Gastroesophageal sphincter (tissue), 4 donors: ENCODE measurements around the gene IRF5. TPM values are rescaled to one million over a fixed set of nuclear protein-coding genes. Genes with fewer than 3 reads are reported as not detected.

Experiments
- ATAC-seq: fragments of 150-250 bp; one replicate; pipeline ENCODE4 v1.9.1; 2016; ENCODE audit warnings: mild to moderate bottlenecking, moderate library complexity
- H3K27ac ChIP-seq, 4 donors: fragments of 200-600 bp; sonication (generic) in 3 of 4; 1 replicate in 3 of 4; 2 replicates in 1 of 4; pipeline ENCODE4 v1.5.1; 2016 to 2019
- H3K27me3 ChIP-seq: fragments of 200-600 bp; sonication (generic); one replicate; pipeline ENCODE4 v1.5.1; 2019
- H3K36me3 ChIP-seq, 2 donors: fragments of 200-600 bp; sonication (generic); one replicate each; pipeline ENCODE4 v1.5.1; 2019; ENCODE audit warnings: control low read depth in 1 of 2
- H3K4me1 ChIP-seq, 3 donors: fragments of 200-600 bp; sonication (generic); 1 replicate in 2 of 3; 2 replicates in 1 of 3; pipeline ENCODE4 v1.5.1; 2016 to 2019; ENCODE audit warnings: control low read depth in 2 of 3
- H3K4me3 ChIP-seq, 2 donors: fragments of 200-600 bp; sonication (generic); one replicate each; pipeline ENCODE4 v1.5.1; 2019; ENCODE audit warnings: mild to moderate bottlenecking in 1 of 2, moderate library complexity in 1 of 2
- H3K9me3 ChIP-seq, 3 donors: fragments of 200-600 bp; sonication (generic); one replicate each; pipeline ENCODE4 v1.5.1; 2017 to 2019; ENCODE audit warnings: control low read depth in 2 of 3
- EP300 ChIP-seq: sonication (generic); formaldehyde crosslinking; IDR thresholded peaks from one replicate; pipeline ENCODE4 v1.6.1; 2017; ENCODE audit warnings: antibody characterized with exemption, mild to moderate bottlenecking
- POLR2A ChIP-seq, 2 donors: fragments of 450-650 bp; IDR thresholded peaks; one replicate each; pipeline ENCODE4 v1.6.1; 2017; ENCODE audit warnings: antibody characterized with exemption in 2 of 2, mild to moderate bottlenecking in 2 of 2, moderate library complexity in 1 of 2
- POLR2AphosphoS5 ChIP-seq: sonication (generic); formaldehyde crosslinking; IDR thresholded peaks from one replicate; pipeline ENCODE4 v1.6.1; 2017; ENCODE audit warnings: antibody characterized with exemption
- WGBS, 2 donors: methylation state at CpG; one replicate each; pipeline ENCODE4 v1.1.5; 2018; ENCODE audit warnings: low coverage in 1 of 2; 5-methylcytosine and 5-hydroxymethylcytosine counted together
- total RNA-seq, 4 donors: library from RNA; depleted of rRNA; stranded (reverse); fragments of >200 nt; gene quantifications; one replicate each; pipeline ENCODE4 v1.1.0, GENCODE V29; 2016
- TF ChIP-seq, protein P1 (sequence below), 4 experiments: fragments of 200-600 bp in 2 of 4; fragments of 450-650 bp in 2 of 4; sonication (generic) in 1 of 4; IDR thresholded peaks; one replicate each; pipeline ENCODE4 v1.5.1; 2017 to 2019; ENCODE audit warnings: antibody characterized with exemption in 4 of 4, mild to moderate bottlenecking in 2 of 4, moderate library complexity in 2 of 4

Gene IRF5
- total RNA-seq, 4 donors from 2014 or later, result 6.6 to 10.1 (median 8.2) TPM

DNA sequence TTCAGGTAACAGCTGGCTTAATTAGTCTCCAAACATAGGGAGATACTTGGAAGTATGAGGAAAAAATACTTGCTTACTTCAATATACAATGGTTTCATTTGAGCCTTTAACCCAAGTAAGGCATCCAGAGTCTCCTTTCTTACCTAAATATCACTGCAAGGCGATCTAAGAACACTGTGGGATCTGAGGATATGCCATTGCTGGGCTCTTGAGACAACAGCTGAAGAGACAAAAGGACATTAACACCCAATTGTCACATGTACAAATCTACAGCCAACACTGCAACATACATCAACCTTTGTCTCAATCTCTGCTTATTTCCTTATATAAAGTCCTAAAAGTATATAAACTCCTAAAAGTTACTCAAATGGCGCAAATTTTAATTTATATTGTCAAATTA is 44.4 kb downstream of the IRF5 start:
- Histone ChIP-seq H3K4me1 (no peaks in the 10 kb centered on the region), H3K9me3 (no peaks in the 10 kb centered on the region), H3K27me3 (no peaks in the 10 kb centered on the region), H3K36me3 (peaks cover 3 to 100% of the 10 kb centered on the region in 2 donors), H3K4me3 (no peak overlapping the region), H3K27ac (no peak overlapping the region)
- TF ChIP-seq POLR2A (IDR thresholded peaks at IDR 0.05), result no peak
- TF ChIP-seq, protein P1, sequence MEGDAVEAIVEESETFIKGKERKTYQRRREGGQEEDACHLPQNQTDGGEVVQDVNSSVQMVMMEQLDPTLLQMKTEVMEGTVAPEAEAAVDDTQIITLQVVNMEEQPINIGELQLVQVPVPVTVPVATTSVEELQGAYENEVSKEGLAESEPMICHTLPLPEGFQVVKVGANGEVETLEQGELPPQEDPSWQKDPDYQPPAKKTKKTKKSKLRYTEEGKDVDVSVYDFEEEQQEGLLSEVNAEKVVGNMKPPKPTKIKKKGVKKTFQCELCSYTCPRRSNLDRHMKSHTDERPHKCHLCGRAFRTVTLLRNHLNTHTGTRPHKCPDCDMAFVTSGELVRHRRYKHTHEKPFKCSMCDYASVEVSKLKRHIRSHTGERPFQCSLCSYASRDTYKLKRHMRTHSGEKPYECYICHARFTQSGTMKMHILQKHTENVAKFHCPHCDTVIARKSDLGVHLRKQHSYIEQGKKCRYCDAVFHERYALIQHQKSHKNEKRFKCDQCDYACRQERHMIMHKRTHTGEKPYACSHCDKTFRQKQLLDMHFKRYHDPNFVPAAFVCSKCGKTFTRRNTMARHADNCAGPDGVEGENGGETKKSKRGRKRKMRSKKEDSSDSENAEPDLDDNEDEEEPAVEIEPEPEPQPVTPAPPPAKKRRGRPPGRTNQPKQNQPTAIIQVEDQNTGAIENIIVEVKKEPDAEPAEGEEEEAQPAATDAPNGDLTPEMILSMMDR (IDR thresholded peaks at IDR 0.05), result no peak
- no peak for TF ChIP-seq POLR2AphosphoS5
- no peak for TF ChIP-seq EP300
- 93 to 95% methylated on average over 2 of the region's 2 CpGs for WGBS, 2 donors
- no peak for ATAC-seq

DNA sequence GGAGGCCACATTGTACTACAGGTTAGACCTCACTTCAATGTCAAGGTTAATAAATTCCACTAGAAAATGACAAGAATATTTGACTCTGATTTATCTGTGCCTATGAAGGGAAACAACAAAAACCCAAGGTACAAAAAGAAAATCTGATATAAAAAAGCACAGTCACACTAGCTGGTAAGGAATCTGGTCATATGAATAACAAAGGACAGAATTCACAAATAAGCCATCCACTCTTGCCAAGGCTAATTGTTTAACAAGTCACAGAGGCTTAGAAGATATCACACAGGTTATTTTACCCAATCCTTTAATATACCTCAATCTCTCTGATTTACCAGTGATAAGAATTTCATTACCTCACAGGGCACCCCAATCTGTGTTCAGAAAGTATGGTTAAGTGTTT is 47.9 kb downstream of the IRF5 start:
- Histone ChIP-seq H3K4me3 (no peak overlapping the region), H3K27me3 (no peaks in the 10 kb centered on the region), H3K27ac (no peak overlapping the region), H3K9me3 (no peaks in the 10 kb centered on the region), H3K36me3 (peaks cover 3 to 100% of the 10 kb centered on the region in 2 donors), H3K4me1 (no peaks in the 10 kb centered on the region)
- TF ChIP-seq, protein P1 (IDR thresholded peaks at IDR 0.05), result no peak
- TF ChIP-seq EP300 (no peak), POLR2AphosphoS5 (no peak), POLR2A (IDR thresholded peaks at IDR 0.05) (no peak)
- ATAC-seq, result no peak

DNA sequence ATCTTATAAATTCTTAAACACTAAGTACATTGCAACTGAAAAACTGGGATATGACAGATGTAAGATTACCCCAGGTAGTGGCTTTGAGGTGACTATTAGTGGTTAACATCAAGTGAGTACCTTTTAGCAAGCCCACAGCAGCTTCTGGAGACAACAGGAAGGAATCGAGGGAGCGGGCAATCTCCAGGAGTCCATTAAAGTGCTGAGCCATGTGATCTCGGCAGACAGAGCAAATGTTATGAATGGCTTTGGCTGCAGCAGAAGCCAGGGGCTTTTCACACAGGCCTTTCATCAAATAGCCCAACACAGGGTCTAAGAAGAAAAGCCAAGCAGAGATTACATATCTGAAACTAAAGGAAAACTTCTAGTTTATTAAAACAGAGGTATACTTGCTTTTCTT is 48.9 kb downstream of the IRF5 start:
- TF ChIP-seq POLR2AphosphoS5 (no peak), POLR2A (IDR thresholded peaks at IDR 0.05) (no peak), EP300 (no peak)
- TF ChIP-seq, protein P1 (IDR thresholded peaks at IDR 0.05), result no peak
- Histone ChIP-seq H3K9me3 (no peaks in the 10 kb centered on the region), H3K4me3 (no peak overlapping the region), H3K27ac (no peak overlapping the region), H3K36me3 (peaks cover under 1 to 99% of the 10 kb centered on the region in 2 donors), H3K27me3 (no peaks in the 10 kb centered on the region), H3K4me1 (no peaks in the 10 kb centered on the region)
- ATAC-seq, result no peak
- WGBS, 2 donors, result 80% methylated on average over 3 of the region's 3 CpGs; no CpG with 5 or more reads in 1 of the 2 donors

DNA sequence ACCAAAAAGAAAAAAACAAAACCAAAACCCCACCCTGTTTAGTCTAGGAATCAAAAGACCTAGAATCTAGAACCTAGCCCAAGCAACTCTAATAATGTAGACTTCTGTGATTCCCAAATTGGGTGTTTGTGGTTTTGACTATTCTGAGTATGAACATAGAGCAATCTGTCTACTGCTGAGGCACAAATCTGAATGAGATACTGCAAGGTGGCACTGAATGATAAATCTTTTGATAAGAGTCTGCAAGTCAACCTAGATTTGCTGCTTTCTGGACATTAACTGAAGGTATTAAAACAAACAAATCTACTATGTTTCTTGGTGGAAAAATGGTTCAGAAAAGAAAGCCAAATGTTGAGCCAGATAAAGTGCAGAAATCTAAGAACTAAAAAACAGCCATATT is 50.6 kb downstream of the IRF5 start:
- no peak for TF ChIP-seq EP300
- TF ChIP-seq, protein P1 (IDR thresholded peaks at IDR 0.05), result no peak
- no peak for TF ChIP-seq POLR2AphosphoS5
- TF ChIP-seq POLR2A (IDR thresholded peaks at IDR 0.05), result no peak
- H3K36me3 ChIP-seq, result peaks cover 0 to 88% of the 10 kb centered on the region in 2 donors
- no peak for ATAC-seq
- no peak overlapping the region for H3K27ac ChIP-seq
- H3K9me3 ChIP-seq, result no peaks in the 10 kb centered on the region
- no peaks in the 10 kb centered on the region for H3K4me1 ChIP-seq
- H3K4me3 ChIP-seq, result no peak overlapping the region
- H3K27me3 ChIP-seq, result no peaks in the 10 kb centered on the region

DNA sequence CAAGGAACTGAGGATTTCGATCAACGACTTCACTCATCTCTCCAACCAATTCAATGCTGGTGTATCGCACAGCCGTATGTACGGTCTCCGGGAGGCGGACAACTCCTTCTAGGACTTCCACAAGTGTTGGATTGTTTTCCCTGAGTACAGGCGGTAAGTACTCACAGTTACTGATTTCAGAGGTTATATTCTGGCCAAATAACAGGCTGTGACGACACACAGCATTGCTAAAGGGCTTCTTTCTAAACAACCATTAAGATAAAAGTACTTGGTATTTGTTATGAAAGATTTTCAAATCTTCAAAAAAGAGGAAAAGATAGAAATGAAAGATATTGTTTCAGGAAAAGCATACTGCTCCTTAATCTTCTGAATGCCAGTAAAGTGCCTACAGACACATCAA is 52.2 kb downstream of the IRF5 start:
- TF ChIP-seq EP300 (no peak), POLR2AphosphoS5 (no peak), POLR2A (IDR thresholded peaks at IDR 0.05) (no peak)
- no peak for ATAC-seq
- H3K27me3 ChIP-seq, result no peaks in the 10 kb centered on the region
- 74 to 81% methylated on average over 9 of the region's 9 CpGs for WGBS, 2 donors
- no peaks in the 10 kb centered on the region for H3K9me3 ChIP-seq
- peaks cover 0 to 88% of the 10 kb centered on the region in 2 donors for H3K36me3 ChIP-seq
- H3K4me1 ChIP-seq, result no peaks in the 10 kb centered on the region
- H3K4me3 ChIP-seq, result no peak overlapping the region
- H3K27ac ChIP-seq, result no peak overlapping the region
